HCT116 (cell line): ENCODE data around the gene SAMD4A.

Source experiments
- CTCF ChIP-seq, 3 experiments: fragments of 200-600 bp in 1 of 3; sonication (generic) in 1 of 3; IDR thresholded peaks in 2 of 3; conservative IDR thresholded peaks in 1 of 3; 2 replicates each; pipeline ENCODE4 v1.5.1; 2012 to 2017; ENCODE audit warnings: low read depth in 2 of 3, low read length in 2 of 3, antibody characterized with exemption in 1 of 3, borderline replicate concordance in 1 of 3, control low read depth in 1 of 3, mild to moderate bottlenecking in 1 of 3, mixed read lengths in 1 of 3, mixed run types in 1 of 3, moderate library complexity in 1 of 3; ENCODE audit not compliant: insufficient read depth in 1 of 3
- EZH2 ChIP-seq: fragments of 200-600 bp; sonication (generic); IDR thresholded peaks from 2 replicates; pipeline ENCODE4 v1.6.1; 2017; ENCODE audit warnings: antibody characterized with exemption, mixed run types
- EZH2phosphoT487 ChIP-seq: fragments of 200-600 bp; IDR thresholded peaks from 2 replicates; pipeline ENCODE4 v1.6.1; 2018; ENCODE audit warnings: antibody characterized with exemption, borderline replicate concordance
- POLR2AphosphoS5 ChIP-seq: IDR thresholded peaks from 2 replicates; pipeline ENCODE4 v1.6.1; 2011; ENCODE audit warnings: mild to moderate bottlenecking, low read depth, low read length, moderate library complexity

DNA sequence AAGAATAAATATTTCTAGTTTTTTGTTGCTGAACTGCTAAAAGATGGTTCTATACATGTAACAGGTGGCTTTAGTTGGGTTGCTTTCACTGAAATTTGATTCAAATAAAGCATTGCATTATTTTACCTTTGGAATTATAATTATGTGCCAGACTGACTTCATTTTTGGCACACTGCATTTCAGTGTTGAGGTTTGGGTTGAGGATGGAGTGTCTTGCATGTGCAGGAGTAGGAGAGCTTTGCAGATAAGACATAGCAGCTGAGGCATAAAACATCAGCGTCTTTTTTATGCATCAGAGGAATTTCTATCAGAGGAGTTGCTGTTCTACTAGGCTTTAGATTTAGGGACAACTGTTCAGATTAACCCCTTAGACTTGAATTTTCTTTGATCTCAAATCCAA, 17.2 kb downstream of the SAMD4A start:
- TF ChIP-seq EZH2phosphoT487 (no peak), EZH2 (no peak), CTCF (IDR thresholded peaks at IDR 0.05 in 2 of 3, conservative IDR thresholded peaks at IDR 0.05 in 1 of 3; ENCODE audit: borderline replicate concordance in 1 of 3, insufficient read depth in 1 of 3, low read depth in 2 of 3, low read length in 2 of 3) (no peak), POLR2AphosphoS5 (no peak)
